Measurements from ENCODE around the gene PLCZ1.

The PLCZ1 gene

DNA sequence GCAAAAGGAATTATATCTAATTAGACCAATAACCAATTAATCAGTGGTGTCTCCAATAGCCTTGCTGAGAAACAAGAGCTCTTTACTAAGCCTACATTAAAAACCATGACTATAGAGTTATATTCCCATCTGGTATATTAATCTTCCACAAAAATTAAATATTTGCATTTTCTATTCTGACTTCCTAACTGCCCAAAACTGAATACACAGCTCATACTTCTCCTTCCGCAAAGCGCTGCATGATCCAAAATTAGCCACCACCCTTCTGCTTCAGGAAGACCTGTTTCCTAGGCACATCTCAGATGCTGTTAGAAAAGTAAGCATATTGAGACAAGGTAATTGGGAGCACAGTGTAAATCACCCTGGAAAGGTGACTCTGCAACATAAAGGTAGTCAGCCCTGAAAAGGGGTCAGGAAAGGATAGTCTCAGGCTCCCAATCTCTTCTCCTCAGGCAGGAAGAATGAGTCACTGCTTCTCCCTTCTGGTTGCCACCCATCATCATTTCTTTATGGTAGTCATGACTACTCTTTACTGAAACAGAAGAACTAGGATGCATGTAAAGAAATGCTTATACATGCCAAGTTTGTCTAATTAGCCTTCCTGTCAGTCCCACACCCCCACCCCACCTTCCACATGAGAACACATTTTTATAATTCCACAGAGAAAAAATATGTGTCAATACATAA, 54.3 kb downstream of the PLCZ1 start:
- no peak for DNase-seq (ENCODE audit: low spot score in 2 of 2)
- H3K36me3 ChIP-seq (replicated peaks), result no peaks in the 10 kb centered on the region
- H3K4me1 ChIP-seq, result no peaks in the 10 kb centered on the region
- H3K27me3 ChIP-seq (ENCODE audit: low read depth), result no peaks in the 10 kb centered on the region
- no peak overlapping the region for H3K4me3 ChIP-seq
- no peaks in the 10 kb centered on the region for H3K9me3 ChIP-seq
- in situ Hi-C loops (cut with MboI; ENCODE audit: low sequenced_read_pairs), result no loop called here

DNA sequence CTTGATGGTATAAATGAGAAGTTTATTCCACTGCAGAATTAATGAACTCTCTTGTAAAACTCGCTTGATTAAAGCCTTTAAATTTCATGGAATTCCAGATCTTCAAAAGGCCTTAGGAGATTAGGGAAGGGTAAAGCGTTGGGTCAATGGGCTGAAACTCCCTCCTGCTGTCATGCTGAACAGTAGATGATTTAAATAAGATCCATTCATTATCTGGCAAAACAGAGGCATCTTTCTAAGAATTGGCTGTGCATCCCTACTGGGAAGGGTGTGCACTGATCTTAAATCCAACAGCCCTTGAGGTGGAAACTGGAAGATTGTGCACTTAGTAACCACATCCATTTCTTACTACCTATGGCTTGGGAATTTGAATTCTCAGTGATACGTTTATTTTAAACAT, 56.0 kb downstream of the PLCZ1 start:
- in situ Hi-C loops (cut with MboI; ENCODE audit: low sequenced_read_pairs), result no loop called here
- no peak for DNase-seq (ENCODE audit: low spot score in 2 of 2)
- no peaks in the 10 kb centered on the region for H3K36me3 ChIP-seq (replicated peaks)

DNA sequence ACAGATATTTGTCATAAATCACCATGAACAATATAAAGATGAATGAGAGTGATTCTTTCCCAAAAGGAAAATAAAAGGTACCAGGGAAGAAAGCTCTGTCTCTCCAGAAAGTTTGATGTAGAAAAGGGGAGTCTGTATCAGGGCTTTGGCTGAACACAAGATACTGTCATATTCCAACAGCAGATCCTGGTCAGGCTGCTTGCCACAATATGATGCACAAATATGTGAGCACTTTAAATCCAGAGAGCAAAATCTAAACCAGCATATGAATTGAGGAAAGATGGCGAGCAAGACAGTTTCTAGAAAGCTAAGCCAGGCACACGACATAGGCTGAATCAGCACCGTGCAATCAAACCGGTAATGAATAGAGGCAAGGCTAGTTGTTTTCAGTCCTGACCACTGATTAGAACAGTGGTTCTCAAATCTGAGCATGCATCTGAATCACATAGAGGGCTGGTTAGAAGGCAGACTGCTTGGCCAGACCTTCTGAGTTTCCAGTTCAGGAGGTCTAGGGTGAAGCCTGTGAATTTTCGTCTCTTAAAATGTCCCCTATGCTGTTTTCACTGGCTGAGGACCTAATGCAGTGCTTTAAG, 60.7 kb downstream of the PLCZ1 start:
- no peaks in the 10 kb centered on the region for H3K36me3 ChIP-seq (replicated peaks)
- H3K4me3 ChIP-seq, result no peak overlapping the region
- H3K27me3 ChIP-seq (ENCODE audit: low read depth), result no peaks in the 10 kb centered on the region
- H3K9me3 ChIP-seq, result no peaks in the 10 kb centered on the region
- no peak for DNase-seq (ENCODE audit: low spot score in 2 of 2)
- in situ Hi-C loops (cut with MboI; ENCODE audit: low sequenced_read_pairs), result no loop called here
- no peaks in the 10 kb centered on the region for H3K4me1 ChIP-seq

More for the DNA sequence above, 56.0 kb downstream of the PLCZ1 start:
- Histone ChIP-seq H3K9me3 (no peaks in the 10 kb centered on the region), H3K4me1 (no peaks in the 10 kb centered on the region), H3K4me3 (no peak overlapping the region), H3K27me3 (ENCODE audit: low read depth) (no peaks in the 10 kb centered on the region)

DNA sequence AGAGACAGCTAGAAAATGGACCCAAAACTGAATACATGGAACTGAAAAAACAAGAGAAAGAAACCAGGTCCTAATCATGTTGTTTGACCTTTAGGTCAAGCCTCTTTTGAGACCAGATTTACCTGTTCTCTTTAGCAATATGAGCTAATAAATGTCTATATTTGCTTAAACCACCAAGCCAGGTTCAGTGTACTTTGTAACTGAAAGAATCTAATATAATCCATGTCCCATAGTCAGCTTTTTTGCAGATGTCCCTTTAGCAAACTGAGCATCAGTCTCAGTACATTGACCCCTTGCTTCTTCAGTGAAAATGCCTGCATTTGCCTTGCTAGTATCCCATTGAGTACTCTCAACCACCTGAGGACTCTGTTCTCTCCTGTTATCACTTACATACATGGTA, 61.7 kb downstream of the PLCZ1 start:
- no peak for DNase-seq (ENCODE audit: low spot score in 2 of 2)
- Histone ChIP-seq H3K9me3 (no peaks in the 10 kb centered on the region), H3K4me1 (no peaks in the 10 kb centered on the region), H3K4me3 (no peak overlapping the region), H3K36me3 (replicated peaks) (no peaks in the 10 kb centered on the region), H3K27me3 (ENCODE audit: low read depth) (no peaks in the 10 kb centered on the region)
- in situ Hi-C loops (cut with MboI; ENCODE audit: low sequenced_read_pairs), result no loop called here

DNA sequence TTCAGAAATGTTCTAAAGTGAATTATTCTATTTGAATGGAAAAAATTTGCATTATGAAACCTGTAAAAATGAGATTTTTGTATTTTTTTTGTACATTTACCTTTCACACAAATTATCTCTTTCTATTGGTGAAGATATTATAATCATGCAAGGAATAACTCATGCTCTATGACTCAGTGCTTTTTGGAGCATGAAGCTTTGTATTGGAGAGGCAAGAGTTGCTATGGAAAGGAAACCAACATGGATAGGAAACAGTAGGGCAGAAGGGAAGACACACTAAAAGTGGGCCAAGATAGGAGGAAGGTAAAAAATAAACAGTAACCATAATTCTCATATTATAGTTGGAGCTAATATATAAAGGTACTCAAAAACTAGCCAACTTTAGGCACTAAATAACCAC, 79.0 kb downstream of the PLCZ1 start:
- Histone ChIP-seq H3K4me1 (no peaks in the 10 kb centered on the region), H3K4me3 (no peak overlapping the region), H3K27me3 (ENCODE audit: low read depth) (no peaks in the 10 kb centered on the region), H3K9me3 (no peaks in the 10 kb centered on the region), H3K36me3 (replicated peaks) (no peaks in the 10 kb centered on the region)
- no peak for DNase-seq (ENCODE audit: low spot score in 2 of 2)
- in situ Hi-C loops (cut with MboI; ENCODE audit: low sequenced_read_pairs), result no loop called here

DNA sequence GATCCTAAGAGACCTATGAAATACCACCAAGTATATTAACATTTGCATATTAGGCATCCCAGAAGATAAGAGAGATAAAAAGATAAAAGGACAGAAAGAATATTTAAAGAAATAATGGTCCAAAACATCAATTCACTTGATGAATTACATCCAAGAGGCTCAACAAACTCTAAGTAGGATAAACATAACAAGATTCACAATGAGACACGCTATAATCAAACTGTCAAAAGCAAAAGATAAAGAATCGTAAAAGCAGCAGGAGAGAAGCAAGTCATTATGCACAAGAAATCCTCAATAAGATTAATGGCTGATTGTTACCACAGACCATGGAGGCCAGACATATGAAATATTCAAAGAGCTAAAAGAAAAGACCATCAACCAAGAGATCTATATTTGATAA, 79.6 kb downstream of the PLCZ1 start:
- Histone ChIP-seq H3K36me3 (replicated peaks) (no peaks in the 10 kb centered on the region), H3K27me3 (ENCODE audit: low read depth) (no peaks in the 10 kb centered on the region), H3K9me3 (no peaks in the 10 kb centered on the region), H3K4me3 (no peak overlapping the region), H3K4me1 (no peaks in the 10 kb centered on the region)
- peak in 1 of 2 experiments; percentile 34 for DNase-seq (ENCODE audit: low spot score in 2 of 2)
- in situ Hi-C loops (cut with MboI; ENCODE audit: low sequenced_read_pairs), result no loop called here

DNA sequence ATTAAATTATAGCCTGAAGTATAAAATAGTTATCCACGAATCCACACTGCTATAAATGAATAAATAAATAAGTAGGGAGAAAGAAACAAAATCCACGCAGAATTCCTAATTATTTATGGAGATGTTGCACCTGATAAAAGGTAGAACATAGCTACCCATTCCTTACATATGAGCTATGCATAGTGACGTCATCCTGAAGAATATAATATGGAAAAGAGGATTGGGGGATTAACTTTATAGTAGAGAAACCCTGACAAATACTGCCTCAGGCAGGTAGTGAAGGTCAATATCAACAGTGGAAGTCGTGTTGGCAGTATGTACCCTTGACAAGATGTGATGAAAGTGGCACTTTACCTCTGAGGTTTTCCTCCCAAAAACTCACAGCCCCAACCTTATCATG, 82.5 kb downstream of the PLCZ1 start:
- Histone ChIP-seq H3K36me3 (replicated peaks) (no peaks in the 10 kb centered on the region), H3K27me3 (ENCODE audit: low read depth) (no peaks in the 10 kb centered on the region), H3K4me3 (no peak overlapping the region), H3K9me3 (no peaks in the 10 kb centered on the region), H3K4me1 (no peaks in the 10 kb centered on the region)
- in situ Hi-C loops (cut with MboI; ENCODE audit: low sequenced_read_pairs), result no loop called here
- DNase-seq (ENCODE audit: low spot score in 2 of 2), result no peak

DNA sequence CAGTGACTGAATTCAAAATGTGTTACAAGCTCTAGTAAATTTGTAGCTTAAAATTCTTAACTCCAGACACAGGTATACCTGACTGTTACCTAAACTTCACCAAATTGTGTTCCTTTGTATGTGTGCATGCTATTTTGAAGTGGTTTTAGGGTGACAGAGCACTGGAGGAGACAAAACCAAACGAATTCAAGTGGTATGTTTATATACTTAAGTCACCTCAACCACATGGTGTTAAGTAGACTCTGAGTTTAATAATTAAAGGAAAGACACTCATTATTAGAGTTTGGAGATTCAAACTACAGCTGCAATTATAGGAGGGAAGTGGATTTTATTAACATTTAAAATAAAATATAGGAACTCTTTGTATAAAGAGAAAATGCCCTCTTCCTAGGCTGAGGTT, 84.3 kb downstream of the PLCZ1 start:
- H3K27me3 ChIP-seq (ENCODE audit: low read depth), result no peaks in the 10 kb centered on the region
- no peak for DNase-seq (ENCODE audit: low spot score in 2 of 2)
- in situ Hi-C loops (cut with MboI; ENCODE audit: low sequenced_read_pairs), result no loop called here
- H3K4me1 ChIP-seq, result no peaks in the 10 kb centered on the region
- H3K4me3 ChIP-seq, result no peak overlapping the region
- H3K36me3 ChIP-seq (replicated peaks), result no peaks in the 10 kb centered on the region
- H3K9me3 ChIP-seq, result no peaks in the 10 kb centered on the region

DNA sequence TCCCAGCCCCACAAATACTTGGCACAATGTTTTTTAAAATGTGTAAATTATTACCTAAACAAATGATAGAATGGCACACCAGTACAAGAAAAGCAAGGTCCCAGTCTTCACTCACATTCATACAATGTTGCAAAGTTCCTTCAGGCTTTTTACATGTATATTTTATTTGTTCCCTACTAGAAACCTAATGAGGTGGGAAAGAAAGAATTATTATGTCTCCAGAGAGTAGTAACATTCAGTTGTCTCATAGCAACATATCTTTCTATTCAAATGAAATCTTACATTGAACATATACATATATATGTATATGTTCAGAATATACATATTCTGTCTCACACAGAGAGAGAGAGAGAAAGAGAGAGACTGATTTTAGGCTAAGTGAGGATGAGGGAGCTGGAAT, 85.2 kb downstream of the PLCZ1 start:
- Histone ChIP-seq H3K36me3 (replicated peaks) (no peaks in the 10 kb centered on the region), H3K9me3 (no peaks in the 10 kb centered on the region), H3K4me1 (no peaks in the 10 kb centered on the region), H3K4me3 (no peak overlapping the region), H3K27me3 (ENCODE audit: low read depth) (no peaks in the 10 kb centered on the region)
- in situ Hi-C loops (cut with MboI; ENCODE audit: low sequenced_read_pairs), result no loop called here
- DNase-seq (ENCODE audit: low spot score in 2 of 2), result no peak

DNA sequence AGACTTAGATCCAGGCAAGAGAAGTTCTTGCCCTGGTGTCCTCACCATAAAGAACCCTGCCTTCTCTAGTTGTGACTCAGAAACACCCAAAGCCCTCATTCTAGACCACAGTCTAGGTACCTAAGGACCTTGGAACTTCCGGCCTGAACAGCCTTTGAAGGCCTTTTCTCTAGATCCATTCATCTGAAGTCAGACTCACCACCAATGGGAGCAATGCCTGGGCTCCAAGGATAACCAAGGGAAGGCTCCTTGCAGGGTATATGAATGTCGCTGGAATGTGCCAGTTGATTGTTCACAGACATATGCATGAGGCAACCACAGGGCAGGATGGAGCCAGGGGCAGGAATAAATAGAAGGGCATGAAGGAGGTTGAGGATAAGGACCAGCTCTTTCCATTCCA, 86.3 kb downstream of the PLCZ1 start:
- Histone ChIP-seq H3K4me3 (no peak overlapping the region), H3K4me1 (no peaks in the 10 kb centered on the region), H3K27me3 (ENCODE audit: low read depth) (no peaks in the 10 kb centered on the region), H3K9me3 (no peaks in the 10 kb centered on the region), H3K36me3 (replicated peaks) (no peaks in the 10 kb centered on the region)
- in situ Hi-C loops (cut with MboI; ENCODE audit: low sequenced_read_pairs), result no loop called here
- DNase-seq (ENCODE audit: low spot score in 2 of 2), result no peak

DNA sequence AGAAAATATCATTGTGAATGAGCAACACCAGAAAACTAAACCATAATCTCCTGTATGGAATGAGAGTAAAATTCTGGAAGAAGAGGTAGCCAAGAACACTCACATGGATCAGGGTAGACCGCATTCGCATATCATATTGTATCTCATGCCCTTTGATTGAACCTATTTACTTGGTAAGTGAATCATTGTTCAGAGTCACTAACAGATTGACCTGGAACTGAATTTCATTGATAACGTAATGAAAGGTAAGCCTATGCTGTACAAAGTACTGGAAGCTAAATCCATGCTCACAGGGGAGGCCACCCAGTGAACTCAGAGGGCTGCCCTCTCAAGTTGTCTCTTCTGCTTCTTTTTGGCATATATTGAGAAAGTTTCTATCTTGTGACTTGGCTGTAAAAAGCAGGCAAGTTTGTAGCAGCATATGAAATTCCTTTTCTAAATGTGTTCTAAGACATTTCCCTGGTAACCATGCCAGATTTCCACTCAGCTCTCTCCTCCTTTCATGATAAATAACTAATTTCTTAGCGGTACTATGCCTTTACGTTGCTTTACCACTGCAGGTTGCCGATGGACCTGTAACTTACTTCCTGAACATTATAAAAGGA, 91.4 kb downstream of the PLCZ1 start:
- Histone ChIP-seq H3K4me1 (peaks cover 3% of the 10 kb centered on the region; the same call in 1 of the 2 replicates), H3K36me3 (replicated peaks) (no peaks in the 10 kb centered on the region), H3K4me3 (no peak overlapping the region), H3K27me3 (ENCODE audit: low read depth) (no peaks in the 10 kb centered on the region; the same call in 1 of the 2 replicates), H3K9me3 (no peaks in the 10 kb centered on the region)
- in situ Hi-C loops (cut with MboI; ENCODE audit: low sequenced_read_pairs), result no loop called here
- DNase-seq (ENCODE audit: low spot score in 2 of 2), result no peak

DNA sequence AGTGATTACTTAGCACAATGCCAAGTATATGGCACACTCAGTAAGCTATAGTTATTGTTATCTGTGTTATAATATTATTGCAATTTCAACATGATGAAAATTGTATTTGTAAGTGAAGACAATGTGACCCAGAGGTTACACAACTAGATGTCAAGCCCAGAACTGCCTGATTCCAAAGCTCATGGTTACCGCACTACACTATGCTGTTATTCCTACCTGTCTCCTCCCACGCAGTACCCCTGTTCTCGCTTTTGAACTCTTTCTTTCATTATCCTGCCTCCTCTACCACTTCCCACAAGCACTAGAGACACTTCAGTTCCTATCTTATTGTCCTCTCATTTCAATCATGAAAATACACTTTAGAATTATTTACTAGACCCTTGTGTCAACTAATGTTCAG, 93.2 kb downstream of the PLCZ1 start:
- H3K4me1 ChIP-seq, result peaks cover 3% of the 10 kb centered on the region; the same call in 1 of the 2 replicates
- no peaks in the 10 kb centered on the region for H3K36me3 ChIP-seq (replicated peaks)
- H3K4me3 ChIP-seq, result no peak overlapping the region
- no peak for DNase-seq (ENCODE audit: low spot score in 2 of 2)
- in situ Hi-C loops (cut with MboI; ENCODE audit: low sequenced_read_pairs), result no loop called here
- H3K9me3 ChIP-seq, result no peaks in the 10 kb centered on the region
- no peaks in the 10 kb centered on the region; the same call in 1 of the 2 replicates for H3K27me3 ChIP-seq (ENCODE audit: low read depth)

DNA sequence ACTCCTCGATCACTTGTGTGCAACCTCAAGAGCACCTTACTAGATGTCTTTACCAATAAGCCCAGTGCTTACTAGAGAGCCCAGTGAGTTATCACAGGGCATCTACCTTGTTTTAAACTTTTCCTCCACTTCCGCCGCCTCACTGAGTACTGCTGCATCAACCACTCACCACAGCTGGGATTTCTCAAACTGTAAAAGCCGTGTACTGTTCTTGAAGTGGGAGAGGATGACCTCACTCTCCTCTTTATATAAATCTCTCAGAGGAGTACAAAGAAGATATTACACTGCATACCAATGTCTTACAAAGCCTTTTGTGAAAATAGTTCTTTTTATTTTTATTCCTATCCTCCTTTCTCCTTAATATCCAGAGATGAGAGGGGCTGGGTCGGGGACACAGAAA, 94.1 kb downstream of the PLCZ1 start:
- DNase-seq (ENCODE audit: low spot score in 2 of 2), result peak; percentile 15 to 30
- no peak overlapping the region for H3K4me3 ChIP-seq
- in situ Hi-C loops (cut with MboI; ENCODE audit: low sequenced_read_pairs), result no loop called here
- H3K9me3 ChIP-seq, result no peaks in the 10 kb centered on the region
- no peaks in the 10 kb centered on the region; the same call in 1 of the 2 replicates for H3K27me3 ChIP-seq (ENCODE audit: low read depth)
- peaks cover 3% of the 10 kb centered on the region; the same call in 1 of the 2 replicates for H3K4me1 ChIP-seq
- H3K36me3 ChIP-seq (replicated peaks), result no peaks in the 10 kb centered on the region

DNA sequence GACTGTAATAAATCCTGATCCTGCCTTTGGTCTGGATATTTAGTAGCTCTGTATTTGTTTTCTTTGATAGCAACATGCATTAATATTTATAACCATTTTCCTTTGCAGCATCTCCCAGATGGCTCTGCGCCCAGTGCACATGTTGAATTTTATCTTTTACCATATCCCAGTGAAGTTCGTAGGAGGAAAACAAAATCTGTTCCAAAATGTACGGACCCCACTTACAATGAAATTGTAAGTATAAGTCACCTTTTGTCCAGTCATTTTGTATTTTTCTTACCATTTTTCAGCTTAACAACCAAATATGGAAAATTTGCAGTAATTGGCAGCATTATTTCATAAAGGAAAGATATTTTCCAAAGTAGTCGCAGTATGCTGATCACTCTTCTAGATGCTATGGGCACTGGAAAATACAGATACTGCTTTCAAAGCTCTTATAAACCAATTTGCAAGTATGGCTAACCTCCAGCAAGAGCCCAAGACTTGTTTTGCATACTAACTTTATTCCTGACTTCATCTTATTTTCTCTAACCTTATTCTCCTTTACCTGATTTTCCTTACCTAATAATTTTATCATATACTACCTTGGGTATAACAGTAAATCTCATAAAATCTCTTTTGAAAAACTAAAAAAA, 97.4 kb downstream of the PLCZ1 start:
- Histone ChIP-seq H3K4me3 (no peak overlapping the region), H3K9me3 (no peaks in the 10 kb centered on the region), H3K36me3 (replicated peaks) (no peaks in the 10 kb centered on the region), H3K27me3 (ENCODE audit: low read depth) (no peaks in the 10 kb centered on the region; the same call in 1 of the 2 replicates), H3K4me1 (peaks cover 3% of the 10 kb centered on the region; the same call in 1 of the 2 replicates)
- in situ Hi-C loops (cut with MboI; ENCODE audit: low sequenced_read_pairs), result no loop called here
- DNase-seq (ENCODE audit: low spot score in 2 of 2), result no peak

All from HAP-1 (cell line).